GM23248 (cell line): ENCODE data around the gene ZNF580. TPM values are rescaled to one million over a fixed set of nuclear protein-coding genes. Genes with fewer than 3 reads are reported as not detected.

ENCODE experiments used
- DNase-seq: peaks from one replicate; pipeline ENCODE4 v3.0.0-alpha.2; 2015
- H2AFZ ChIP-seq: fragments of 200-600 bp; sonication (generic); 2 replicates; pipeline ENCODE4 v1.6.1; 2016; ENCODE audit warnings: antibody characterized with exemption
- H3F3A ChIP-seq: fragments of 200-600 bp; sonication (generic); 2 replicates; pipeline ENCODE4 v1.6.1; 2016; ENCODE audit warnings: mild to moderate bottlenecking, antibody characterized with exemption, mixed run types; ENCODE audit not compliant: insufficient read depth
- H3K27ac ChIP-seq: fragments of 200-600 bp; sonication (generic); 2 replicates; pipeline ENCODE4 v1.5.1; 2016; ENCODE audit warnings: mild to moderate bottlenecking
- H3K27me3 ChIP-seq: fragments of 200-600 bp; sonication (generic); replicated peaks from 2 replicates; pipeline ENCODE4 v1.6.1; 2016; ENCODE audit warnings: mild to moderate bottlenecking; ENCODE audit not compliant: insufficient read depth
- H3K36me3 ChIP-seq: fragments of 200-600 bp; sonication (generic); 2 replicates; pipeline ENCODE4 v1.6.1; 2016; ENCODE audit warnings: low read depth, mild to moderate bottlenecking
- H3K4me1 ChIP-seq: fragments of 200-600 bp; sonication (generic); 2 replicates; pipeline ENCODE4 v1.6.1; 2016; ENCODE audit warnings: mild to moderate bottlenecking; ENCODE audit not compliant: insufficient read depth
- H3K4me2 ChIP-seq: fragments of 200-600 bp; sonication (generic); one replicate; pipeline ENCODE4 v1.6.1; 2016; ENCODE audit warnings: mild to moderate bottlenecking; ENCODE audit not compliant: unreplicated experiment
- H3K4me3 ChIP-seq: fragments of 200-600 bp; sonication (generic); 2 replicates; pipeline ENCODE4 v1.5.1; 2016; ENCODE audit warnings: mild to moderate bottlenecking
- H3K79me2 ChIP-seq: fragments of 200-600 bp; sonication (generic); 2 replicates; pipeline ENCODE4 v1.6.1; 2016; ENCODE audit warnings: mild to moderate bottlenecking; ENCODE audit not compliant: insufficient read depth
- H3K9ac ChIP-seq: fragments of 200-600 bp; sonication (generic); 2 replicates; pipeline ENCODE4 v1.6.1; 2016; ENCODE audit warnings: mild to moderate bottlenecking
- H3K9me2 ChIP-seq: fragments of 200-600 bp; sonication (generic); 2 replicates; pipeline ENCODE4 v1.6.1; 2016; ENCODE audit warnings: mixed run types, mild to moderate bottlenecking, moderate library complexity; ENCODE audit not compliant: insufficient read depth
- H3K9me3 ChIP-seq: fragments of 200-600 bp; sonication (generic); one replicate; pipeline ENCODE4 v1.6.1; 2017; ENCODE audit warnings: low read depth
- H4K20me1 ChIP-seq: fragments of 200-600 bp; sonication (generic); 2 replicates; pipeline ENCODE4 v1.6.0; 2016; ENCODE audit not compliant: insufficient read depth
- EZH2 ChIP-seq: fragments of 200-600 bp; sonication (generic); IDR thresholded peaks from 2 replicates; pipeline ENCODE4 v1.6.1; 2018; ENCODE audit warnings: antibody characterized with exemption, mild to moderate bottlenecking; ENCODE audit not compliant: insufficient read depth, poor library complexity, severe bottlenecking
- EZH2phosphoT487 ChIP-seq: fragments of 200-600 bp; sonication (generic); IDR thresholded peaks from 2 replicates; pipeline ENCODE4 v1.6.1; 2018; ENCODE audit warnings: antibody characterized with exemption, moderate library complexity, mild to moderate bottlenecking, low read depth; ENCODE audit not compliant: insufficient read depth
- WGBS, 2 experiments: methylation state at CpG; one replicate each; pipeline ENCODE4 v1.1.6; 2015 to 2017; ENCODE audit warnings: low lambda C conversion rate in 2 of 2, low coverage in 1 of 2; ENCODE audit errors: missing lambda C conversion rate in 2 of 2; 5-methylcytosine and 5-hydroxymethylcytosine counted together
- in situ Hi-C: fragments of 300-500 bp; cut with MboI; formaldehyde crosslinking; loops from 2 replicates; pipeline ENCODE4 v1.15.0; 2020
- polyA plus RNA-seq: library from polyadenylated mRNA; unstranded; fragments of >200 nt; fragmentation: Nextera tagmentation; extraction: Ambion mirVana; gene quantifications from 2 replicates; pipeline ENCODE4 v1.2.1, GENCODE V29; 2016
- total RNA-seq: library from RNA; depleted of rRNA; stranded (reverse); fragments of >200 nt; shearing (Covaris generic); gene quantifications from 2 replicates; pipeline ENCODE4 v1.2.3, GENCODE V29; 2014

Gene ZNF580
- total and polyA plus RNA-seq, 2 experiments from 2014 or later: 11.7 to 44.0 TPM

DNA sequence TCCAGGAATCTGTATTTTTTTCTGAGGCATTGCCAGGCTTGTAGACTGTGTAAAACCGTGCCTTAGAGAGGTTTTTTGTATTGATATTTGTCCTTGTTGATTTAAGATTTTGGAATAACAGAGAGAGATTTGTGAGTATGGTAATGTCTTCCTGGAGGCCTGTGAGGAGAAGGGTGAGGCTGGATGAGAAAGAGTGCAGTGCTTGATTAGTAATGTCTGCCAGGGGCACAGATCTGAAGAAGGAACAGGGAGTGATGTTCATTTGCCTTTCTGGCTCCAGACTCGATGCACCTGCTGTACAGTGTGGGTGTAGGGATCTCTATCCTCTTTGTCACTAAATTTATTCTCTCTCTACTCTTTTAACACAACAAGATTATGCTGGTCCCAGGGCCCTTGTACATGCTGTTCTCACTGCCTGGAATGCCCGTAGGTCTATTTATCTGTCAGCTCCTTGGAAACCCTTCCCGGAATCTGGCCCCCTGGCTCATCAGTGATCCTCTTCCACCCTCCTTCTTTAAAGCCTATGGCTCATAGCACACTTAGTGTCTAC lies 45.7 kb upstream of the ZNF580 start:
- 76 to 79% methylated on average over 4 of the region's 4 CpGs for WGBS, 2 experiments
- H4K20me1 ChIP-seq: no peaks in the 10 kb centered on the region
- H3K4me1 ChIP-seq: no peaks in the 10 kb centered on the region
- H3K79me2 ChIP-seq: no peaks in the 10 kb centered on the region
- H3K9me3 ChIP-seq: no peaks in the 10 kb centered on the region
- no peak overlapping the region for H3K4me2 ChIP-seq
- 0 out of 2 replicates have a peak, but pooled peaks cover 3% of the 10 kb centered on the region for H3F3A ChIP-seq
- no peaks in the 10 kb centered on the region for H3K27me3 ChIP-seq
- no peak overlapping the region for H3K4me3 ChIP-seq
- no peak overlapping the region for H3K27ac ChIP-seq
- no peaks in the 10 kb centered on the region for H3K36me3 ChIP-seq
- no peak overlapping the region for H3K9ac ChIP-seq
- H3K9me2 ChIP-seq: no peaks in the 10 kb centered on the region
- H2AFZ ChIP-seq: no peak overlapping the region
- in situ Hi-C loops: no loop called here
- no peak for DNase-seq
- TF ChIP-seq EZH2 (no peak), EZH2phosphoT487 (no peak)

GRCh38 chr19:55596304-55596703 lies 44.5 kb upstream of the ZNF580 start:
- peaks cover 8% of the 10 kb centered on the region for H3K79me2 ChIP-seq
- no peak overlapping the region for H3K4me2 ChIP-seq
- DNase-seq: no peak
- H3K4me3 ChIP-seq: no peak overlapping the region
- H3K9me2 ChIP-seq: no peaks in the 10 kb centered on the region
- no peak overlapping the region for H3K9ac ChIP-seq
- no peaks in the 10 kb centered on the region for H4K20me1 ChIP-seq
- H3F3A ChIP-seq: 0 out of 2 replicates have a peak, but pooled peaks cover 8% of the 10 kb centered on the region
- 0 out of 2 replicates have a peak, but pooled peaks cover 4% of the 10 kb centered on the region for H3K4me1 ChIP-seq
- H3K9me3 ChIP-seq: no peaks in the 10 kb centered on the region
- no peaks in the 10 kb centered on the region for H3K36me3 ChIP-seq
- in situ Hi-C loops: no loop called here
- no peak overlapping the region for H2AFZ ChIP-seq
- no peak overlapping the region for H3K27ac ChIP-seq
- 88 to 100% methylated on average over 3 of the region's 3 CpGs for WGBS, 2 experiments
- TF ChIP-seq EZH2 (no peak), EZH2phosphoT487 (no peak)
- no peaks in the 10 kb centered on the region for H3K27me3 ChIP-seq

DNA sequence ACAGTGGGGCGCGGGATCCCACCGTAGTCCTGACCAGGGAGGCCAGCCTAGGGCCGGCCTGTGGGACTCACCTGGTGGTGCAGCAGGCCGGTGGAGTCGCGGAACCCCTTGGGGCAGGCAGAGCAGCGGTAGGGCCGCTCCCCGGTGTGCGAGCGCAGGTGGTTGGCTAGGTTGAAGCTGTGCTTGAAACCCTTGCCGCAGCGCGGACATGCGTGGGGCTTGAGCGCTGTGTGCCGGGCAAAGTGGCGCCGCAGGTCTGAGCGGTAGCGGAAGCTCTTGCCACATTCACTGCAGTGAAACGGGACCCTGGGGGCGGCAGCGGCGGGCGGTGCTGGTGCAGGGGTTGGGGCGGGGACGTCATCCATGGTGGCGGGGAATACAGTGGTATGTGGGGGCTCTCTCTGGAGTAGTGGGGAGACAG lies 43.3 kb upstream of the ZNF580 start:
- no peak overlapping the region for H3K4me3 ChIP-seq
- 0 out of 2 replicates have a peak, but pooled peaks cover 9% of the 10 kb centered on the region for H3F3A ChIP-seq
- no peak for TF ChIP-seq EZH2phosphoT487
- TF ChIP-seq EZH2: no peak
- no peaks in the 10 kb centered on the region for H3K27me3 ChIP-seq
- H3K9me2 ChIP-seq: no peaks in the 10 kb centered on the region
- no peak overlapping the region for H3K4me2 ChIP-seq
- no peak overlapping the region for H3K9ac ChIP-seq
- no peaks in the 10 kb centered on the region for H3K36me3 ChIP-seq
- H3K4me1 ChIP-seq: 0 out of 2 replicates have a peak, but pooled peaks cover 4% of the 10 kb centered on the region
- no peak overlapping the region for H3K27ac ChIP-seq
- H2AFZ ChIP-seq: no peak overlapping the region
- no peak for DNase-seq
- peaks cover 15% of the 10 kb centered on the region for H3K79me2 ChIP-seq
- in situ Hi-C loops: no loop called here
- H3K9me3 ChIP-seq: no peaks in the 10 kb centered on the region
- H4K20me1 ChIP-seq: no peaks in the 10 kb centered on the region
- 96 to 99% methylated on average over 8 to 30 of the region's 30 CpGs for WGBS, 2 experiments

DNA sequence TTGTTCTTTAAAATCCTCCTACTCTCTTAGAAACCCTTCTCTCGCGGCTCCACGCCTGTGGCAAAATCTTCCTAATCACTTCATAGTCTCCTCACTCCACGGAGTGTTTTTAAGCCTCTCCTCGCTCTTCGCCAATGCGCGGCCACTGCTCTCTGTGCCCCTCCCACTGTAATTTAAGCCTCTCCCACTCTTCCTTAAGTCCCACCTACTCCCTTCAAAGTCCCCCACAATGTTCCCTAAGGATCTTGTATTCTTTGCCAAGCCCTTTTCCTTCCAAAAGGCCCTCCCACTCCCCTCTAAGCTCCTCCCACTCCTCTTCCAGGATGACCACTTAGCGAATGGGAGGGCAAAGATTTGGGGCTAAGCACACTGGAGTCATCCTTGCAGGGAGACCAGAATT lies 42.8 kb upstream of the ZNF580 start:
- TF ChIP-seq EZH2phosphoT487 (no peak), EZH2 (no peak)
- Histone ChIP-seq H3K9ac (no peak overlapping the region), H3K9me2 (no peaks in the 10 kb centered on the region), H3K9me3 (no peaks in the 10 kb centered on the region), H3K27me3 (no peaks in the 10 kb centered on the region), H3K27ac (no peak overlapping the region), H4K20me1 (no peaks in the 10 kb centered on the region), H3K4me3 (no peak overlapping the region), H2AFZ (no peak overlapping the region), H3K4me2 (no peak overlapping the region), H3F3A (0 out of 2 replicates have a peak, but pooled peaks cover 9% of the 10 kb centered on the region), H3K36me3 (no peaks in the 10 kb centered on the region), H3K79me2 (peaks cover 15% of the 10 kb centered on the region), H3K4me1 (0 out of 2 replicates have a peak, but pooled peaks cover 4% of the 10 kb centered on the region)
- 67 to 77% methylated on average over 9 of the region's 9 CpGs for WGBS, 2 experiments
- DNase-seq: no peak
- in situ Hi-C loops: no loop called here
